ENCODE measurements around the gene GAPVD1.
"Not testable (repeated sequence)": the region's sequence is repeated elsewhere in the genome, so short reads cannot be mapped to it uniquely, and the experiment has no call there.

Gene GAPVD1

GRCh38 chr9:125372441-125373226, 111.0 kb downstream of the GAPVD1 start:
- DNase-seq (ENCODE audit: low read depth): no peak

- peak; percentile 23 for DNase-seq (ENCODE audit: low read depth)
These were observed 113.0 kb downstream of the GAPVD1 start for GRCh38 chr9:125374443-125375309.

DNA sequence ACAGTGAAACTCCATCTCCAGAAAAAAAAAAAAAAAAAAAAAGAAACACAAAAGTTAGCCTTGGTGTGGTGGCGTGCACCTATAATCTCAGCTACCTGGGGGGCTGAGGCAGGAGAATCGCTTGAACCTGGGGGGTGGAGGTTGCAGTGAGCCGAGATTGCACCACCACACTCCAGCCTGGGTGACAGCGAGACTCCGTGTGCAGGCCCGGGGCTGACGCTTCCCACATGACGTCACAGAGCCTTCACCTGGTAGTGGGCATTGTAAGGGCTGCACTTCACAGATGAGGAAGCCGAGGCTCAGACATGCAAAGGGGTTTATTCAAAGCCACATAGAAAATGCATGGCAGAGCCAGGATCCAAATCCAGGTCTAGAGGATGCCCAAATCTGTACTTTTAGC, 114.2 kb downstream of the GAPVD1 start:
- no peak for DNase-seq (ENCODE audit: low read depth)

- no peak for DNase-seq (ENCODE audit: low read depth)
These were observed 114.9 kb downstream of the GAPVD1 start for GRCh38 chr9:125376261-125377226.

GRCh38 chr9:125377584-125378250, 116.1 kb downstream of the GAPVD1 start:
- DNase-seq (ENCODE audit: low read depth): no peak

DNA sequence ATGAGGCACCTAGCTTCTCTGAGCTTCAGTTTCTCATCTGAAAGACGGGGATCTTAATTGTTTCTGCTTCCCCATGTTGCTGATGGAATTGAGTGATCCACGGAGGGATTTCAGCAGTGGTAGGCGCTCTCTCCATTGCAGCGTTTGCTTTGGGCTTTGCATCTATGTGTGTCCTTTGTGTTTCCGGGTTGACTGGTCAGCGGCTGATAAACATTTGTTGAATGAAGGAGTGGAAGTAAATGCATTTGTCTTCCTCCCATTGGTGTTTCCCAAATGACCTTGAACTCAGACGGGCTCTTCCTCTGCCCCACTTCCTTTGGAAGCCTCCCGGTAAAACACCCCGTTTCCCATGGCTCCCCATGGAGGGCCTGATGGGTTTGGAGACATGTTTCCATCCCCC, 117.2 kb downstream of the GAPVD1 start:
- DNase-seq (ENCODE audit: low read depth): no peak

DNA sequence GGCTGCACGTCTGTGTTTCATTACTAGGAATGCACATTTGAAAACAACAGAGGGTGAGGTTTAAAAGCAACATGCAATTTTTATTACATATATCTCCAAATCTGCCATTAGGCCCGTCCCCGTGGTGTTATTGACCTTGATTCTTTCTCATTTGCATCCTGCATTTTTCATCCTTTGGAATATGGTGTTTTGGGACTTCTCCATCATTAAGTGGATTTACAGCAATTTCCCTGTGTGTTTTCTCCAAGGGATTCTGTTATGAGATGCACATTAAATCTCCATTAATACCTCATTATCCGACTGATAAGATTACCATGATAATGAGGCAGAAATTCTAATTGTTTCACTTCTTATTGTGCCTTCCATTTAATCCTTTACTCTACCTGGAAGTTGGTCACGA, 117.6 kb downstream of the GAPVD1 start:
- DNase-seq (ENCODE audit: low read depth): no peak

DNA sequence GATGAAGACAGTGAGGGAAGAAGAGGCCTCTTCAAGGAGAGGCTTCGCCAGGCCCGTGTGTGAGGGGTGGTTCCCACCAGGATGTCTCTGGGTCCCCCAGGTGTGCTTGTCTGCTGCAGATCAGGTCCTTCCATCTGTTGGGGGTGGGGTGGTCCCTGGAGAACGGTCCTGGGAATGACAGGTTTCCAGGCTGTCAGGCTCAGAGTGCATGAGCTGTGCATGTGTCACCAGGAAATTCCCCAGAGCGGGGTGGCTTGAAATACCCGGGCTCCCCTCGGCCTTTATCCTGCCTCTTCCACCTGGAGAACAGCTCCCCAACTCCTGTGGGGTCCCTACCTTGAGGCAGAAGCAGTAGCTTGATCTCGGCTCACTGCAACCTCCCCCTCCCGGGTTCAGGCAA, 118.8 kb downstream of the GAPVD1 start:
- no peak for DNase-seq (ENCODE audit: low read depth)

DNA sequence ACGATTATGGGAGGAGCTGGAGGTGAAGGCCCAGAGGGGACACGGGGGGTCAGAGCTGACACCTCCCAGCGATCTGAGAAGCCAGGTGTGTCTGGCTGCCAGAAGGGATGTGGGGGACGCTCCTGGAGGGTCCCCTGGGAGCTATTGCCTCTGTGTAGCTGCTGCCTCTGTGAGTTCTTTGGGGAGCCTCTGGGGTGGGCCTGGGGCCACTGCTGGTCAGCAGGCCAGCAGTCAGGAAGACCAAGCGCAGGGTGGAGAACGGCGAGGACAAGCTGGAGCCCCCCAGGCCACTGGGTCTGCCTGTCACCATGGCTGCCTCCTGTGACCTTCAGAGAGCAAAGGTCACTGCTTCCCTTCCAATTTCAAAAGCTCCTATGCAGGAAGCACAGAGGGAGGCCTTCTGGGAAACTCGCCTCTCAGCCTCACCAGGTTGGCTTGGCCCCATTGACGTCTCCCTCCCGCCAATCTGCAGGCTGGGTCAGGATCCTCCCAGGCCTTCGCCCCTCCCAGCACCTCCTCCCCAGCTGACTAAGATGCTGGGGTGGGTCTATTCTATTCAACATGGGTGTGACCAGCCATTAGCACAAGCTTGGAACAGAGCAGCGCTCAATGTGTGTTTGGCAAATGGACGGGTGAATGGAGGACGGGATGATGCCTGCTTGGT, 126.4 kb downstream of the GAPVD1 start:
- DNase-seq (ENCODE audit: low read depth): no peak

- no peak for DNase-seq (ENCODE audit: low read depth)
These were observed 127.4 kb downstream of the GAPVD1 start for GRCh38 chr9:125388978-125389377.

DNA sequence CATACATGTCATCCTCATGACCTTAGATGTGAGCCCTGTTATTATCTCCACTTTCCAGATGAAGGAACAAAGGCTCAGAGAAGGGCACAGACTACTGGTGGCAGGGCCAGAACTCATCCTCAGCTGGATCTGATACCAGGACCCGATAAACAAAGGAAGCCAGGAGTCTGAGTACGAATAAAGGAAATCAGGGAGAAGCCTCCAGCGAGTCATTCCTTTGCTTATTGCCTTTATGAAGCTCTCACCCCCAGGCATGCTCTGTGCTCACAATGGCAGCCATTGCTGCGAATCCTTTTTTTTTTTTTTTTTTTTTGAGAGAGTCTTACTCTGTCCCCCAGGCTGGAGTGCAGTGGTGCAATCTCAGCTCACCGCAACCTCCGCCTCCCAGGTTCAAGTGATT, 130.1 kb downstream of the GAPVD1 start:
- no peak for DNase-seq (ENCODE audit: low read depth)

GRCh38 chr9:125393426-125393825, 131.8 kb downstream of the GAPVD1 start:
- no peak for DNase-seq (ENCODE audit: low read depth)

DNA sequence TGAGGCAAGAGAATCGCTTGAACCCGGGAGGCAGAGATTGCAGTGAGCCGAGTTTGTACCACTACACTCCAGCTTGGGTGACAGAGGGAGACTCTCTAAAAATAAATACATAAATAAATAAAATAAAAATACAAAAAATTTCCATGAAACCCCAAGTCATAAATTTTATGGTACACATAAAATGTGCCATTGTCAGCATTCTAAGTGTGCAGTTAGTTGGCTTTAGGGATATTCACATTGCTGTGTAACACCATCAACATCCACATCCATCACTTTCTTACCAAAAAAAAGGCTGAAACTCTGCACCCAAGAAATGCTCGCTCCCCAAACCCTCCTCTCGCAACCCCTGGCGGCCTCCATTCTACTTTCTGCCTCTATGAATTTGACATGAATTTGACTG, 135.2 kb downstream of the GAPVD1 start:
- DNase-seq (ENCODE audit: low read depth): no peak

DNA sequence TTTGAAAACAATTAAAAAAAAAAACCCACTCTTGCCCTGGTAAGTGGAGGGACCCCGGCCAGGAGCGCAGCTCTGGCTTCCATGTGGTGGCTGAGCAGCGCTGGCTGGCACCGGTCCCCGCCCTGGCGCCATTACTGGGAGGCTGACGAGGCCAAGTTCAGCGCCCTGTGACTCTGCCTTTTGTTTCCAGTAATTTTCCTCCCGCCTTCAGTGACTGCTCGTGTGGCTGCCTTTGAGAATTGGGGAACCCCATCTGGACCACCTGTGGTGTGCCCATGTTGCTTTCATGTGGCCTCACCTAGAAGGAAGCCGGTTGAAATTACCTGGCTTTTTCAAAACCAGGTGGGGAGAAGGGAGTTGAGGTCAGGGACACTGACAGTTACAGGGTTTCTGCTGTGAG, 136.1 kb downstream of the GAPVD1 start:
- no peak for DNase-seq (ENCODE audit: low read depth)

GRCh38 chr9:125398243-125398642, 136.6 kb downstream of the GAPVD1 start:
- no peak for DNase-seq (ENCODE audit: low read depth)

- no peak for DNase-seq (ENCODE audit: low read depth)
These were observed 137.5 kb downstream of the GAPVD1 start for GRCh38 chr9:125399165-125399564.

DNA sequence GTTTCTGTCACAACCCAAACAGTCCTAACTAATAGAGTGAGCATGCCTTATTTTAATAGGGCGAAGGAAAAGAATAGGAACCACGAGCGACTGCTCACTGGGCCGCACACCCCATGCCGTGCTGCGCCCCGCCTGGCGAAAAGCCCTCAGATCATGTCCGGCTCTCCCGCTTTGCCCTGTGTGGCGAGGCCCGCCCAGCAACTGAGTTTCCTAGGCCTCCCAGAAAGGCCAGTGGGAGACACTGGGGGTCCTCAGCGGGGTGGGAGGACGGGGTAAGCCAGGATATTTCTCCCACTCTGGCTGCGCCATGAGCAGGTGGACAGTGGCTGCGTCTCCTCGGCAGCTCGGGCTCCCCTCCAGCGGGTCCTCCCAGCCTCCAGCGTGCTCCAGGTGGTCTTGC, 138.0 kb downstream of the GAPVD1 start:
- DNase-seq (ENCODE audit: low read depth): no peak

GRCh38 chr9:125400232-125400631, 138.6 kb downstream of the GAPVD1 start:
- DNase-seq (ENCODE audit: low read depth): not testable (repeated sequence)

DNA sequence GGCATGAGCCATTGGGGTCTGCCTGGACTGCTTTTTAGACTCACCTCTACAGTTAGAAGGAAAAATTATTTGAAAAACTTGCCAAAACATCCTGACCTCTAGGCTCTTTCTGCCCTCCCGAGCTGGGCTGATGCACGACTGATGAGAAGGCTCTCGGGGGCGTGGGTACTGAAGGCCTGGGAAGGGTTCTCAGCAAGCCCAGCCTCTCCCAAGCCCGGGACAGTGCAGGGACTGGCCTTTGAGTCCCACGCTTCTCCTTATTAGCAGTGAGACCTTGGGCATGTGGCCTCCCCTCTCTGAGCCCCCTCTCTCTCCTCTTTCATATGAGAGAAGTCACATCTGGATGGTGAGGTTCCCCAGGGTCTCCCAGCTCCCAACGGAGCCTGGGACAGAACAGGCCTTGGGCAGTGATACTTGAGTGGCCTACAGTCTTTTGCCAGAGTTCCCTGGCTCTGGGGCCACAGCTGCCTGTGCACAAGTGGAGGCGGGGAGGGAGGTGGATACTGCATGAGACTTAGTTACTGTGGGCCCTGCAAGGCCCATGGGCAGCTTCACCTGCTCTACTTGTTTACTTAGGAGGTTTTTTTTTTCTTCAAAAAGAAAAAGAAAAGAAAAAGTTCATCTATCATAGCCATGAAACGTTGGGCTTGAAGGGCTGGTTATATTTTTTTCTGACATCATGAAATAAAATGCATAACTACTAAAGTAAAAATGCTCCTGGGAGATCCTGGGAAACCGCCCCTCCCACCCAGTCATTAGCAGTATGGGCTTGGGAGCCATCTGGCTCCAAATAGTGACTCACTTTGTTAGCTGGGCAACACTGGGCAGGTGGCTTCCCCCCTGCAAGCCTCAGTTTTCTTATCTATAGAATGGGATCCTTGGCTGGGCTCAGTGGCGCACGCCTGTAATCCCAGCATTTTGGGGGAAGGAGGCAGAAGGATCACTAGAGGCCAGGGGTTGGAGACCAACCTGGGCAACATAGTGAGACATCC, 139.4 kb downstream of the GAPVD1 start:
- no peak for DNase-seq (ENCODE audit: low read depth)

GRCh38 chr9:125404733-125405132, 143.1 kb downstream of the GAPVD1 start:
- no peak for DNase-seq (ENCODE audit: low read depth)
